HG02759 (cell line): Measurements from ENCODE around the gene NOLC1.

ENCODE experiments used
- ATAC-seq: cut with Tn5 transposase; IDR thresholded peaks from one replicate; pipeline ENCODE4 v1.9.1; 2021; ENCODE audit warnings: mild to moderate bottlenecking, moderate library complexity; ENCODE audit not compliant: unreplicated experiment

Gene NOLC1

DNA sequence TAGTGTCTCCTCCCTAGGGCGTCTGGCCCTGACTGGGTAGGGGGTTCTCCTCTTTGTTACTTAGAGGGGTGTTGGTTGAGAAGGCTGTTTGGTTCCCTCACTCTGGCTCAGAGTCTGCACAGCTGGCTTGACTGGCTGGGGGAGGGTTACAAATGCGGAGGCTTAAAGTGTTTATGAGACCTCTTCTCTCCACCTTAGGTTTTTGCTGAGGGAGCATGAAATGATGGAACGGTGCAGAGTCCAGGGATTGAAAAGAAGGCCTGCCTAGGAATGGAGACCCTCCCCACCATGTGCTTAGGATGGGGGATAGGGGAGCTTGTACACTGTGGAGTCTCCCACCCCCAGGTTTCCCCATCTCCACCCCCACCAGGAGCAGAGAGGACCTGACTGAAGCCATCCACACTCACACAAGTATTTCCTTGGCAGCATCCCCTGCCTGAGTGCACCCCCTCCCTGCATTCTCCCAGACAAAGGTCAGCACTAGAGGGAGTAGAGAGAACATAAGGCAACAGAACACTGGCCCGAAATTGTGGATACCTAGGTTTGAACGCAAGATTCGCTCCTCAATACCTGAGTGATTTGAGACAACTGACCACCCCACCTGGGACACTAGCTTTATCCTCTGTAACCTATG lies 30.3 kb upstream of the NOLC1 start:
- no peak for ATAC-seq

DNA sequence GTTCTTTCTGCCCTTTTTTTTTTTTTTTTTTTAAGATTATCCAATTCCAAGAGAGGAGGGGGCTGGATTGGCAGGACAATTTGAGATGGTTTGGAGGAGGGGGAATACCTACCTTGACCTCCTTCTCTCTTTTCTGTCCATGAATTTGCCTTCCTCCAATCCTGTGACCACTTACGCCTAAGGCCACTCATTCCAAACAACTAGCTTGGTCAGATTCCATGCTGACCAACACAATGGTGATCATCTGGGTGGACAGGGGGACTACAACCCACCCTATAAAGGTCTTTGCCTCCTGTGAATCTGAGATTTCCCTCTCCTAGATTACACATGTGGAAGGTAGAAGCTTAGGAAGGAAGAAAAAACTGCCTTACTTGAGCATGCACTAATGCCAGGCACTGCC lies 29.7 kb upstream of the NOLC1 start:
- no peak for ATAC-seq

DNA sequence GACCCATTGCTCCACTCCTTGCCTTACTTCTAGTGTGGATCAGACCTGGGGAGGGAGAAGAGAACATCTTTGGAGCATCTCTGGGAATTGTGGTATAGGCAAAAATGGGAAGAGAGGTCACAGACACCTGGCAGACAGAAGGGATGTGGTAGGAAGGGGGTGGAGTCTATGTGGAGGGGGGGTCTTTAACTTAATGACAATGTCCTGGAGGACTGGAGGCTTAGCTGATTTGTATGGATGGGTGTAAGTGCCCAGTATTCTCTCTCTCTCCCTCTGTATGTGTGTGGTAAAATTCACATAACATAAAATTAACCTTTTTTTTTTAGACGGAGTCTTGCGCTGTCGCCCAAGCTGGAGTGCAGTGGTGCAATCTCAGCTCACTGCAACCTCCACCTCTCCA lies 29.0 kb upstream of the NOLC1 start:
- no peak for ATAC-seq

DNA sequence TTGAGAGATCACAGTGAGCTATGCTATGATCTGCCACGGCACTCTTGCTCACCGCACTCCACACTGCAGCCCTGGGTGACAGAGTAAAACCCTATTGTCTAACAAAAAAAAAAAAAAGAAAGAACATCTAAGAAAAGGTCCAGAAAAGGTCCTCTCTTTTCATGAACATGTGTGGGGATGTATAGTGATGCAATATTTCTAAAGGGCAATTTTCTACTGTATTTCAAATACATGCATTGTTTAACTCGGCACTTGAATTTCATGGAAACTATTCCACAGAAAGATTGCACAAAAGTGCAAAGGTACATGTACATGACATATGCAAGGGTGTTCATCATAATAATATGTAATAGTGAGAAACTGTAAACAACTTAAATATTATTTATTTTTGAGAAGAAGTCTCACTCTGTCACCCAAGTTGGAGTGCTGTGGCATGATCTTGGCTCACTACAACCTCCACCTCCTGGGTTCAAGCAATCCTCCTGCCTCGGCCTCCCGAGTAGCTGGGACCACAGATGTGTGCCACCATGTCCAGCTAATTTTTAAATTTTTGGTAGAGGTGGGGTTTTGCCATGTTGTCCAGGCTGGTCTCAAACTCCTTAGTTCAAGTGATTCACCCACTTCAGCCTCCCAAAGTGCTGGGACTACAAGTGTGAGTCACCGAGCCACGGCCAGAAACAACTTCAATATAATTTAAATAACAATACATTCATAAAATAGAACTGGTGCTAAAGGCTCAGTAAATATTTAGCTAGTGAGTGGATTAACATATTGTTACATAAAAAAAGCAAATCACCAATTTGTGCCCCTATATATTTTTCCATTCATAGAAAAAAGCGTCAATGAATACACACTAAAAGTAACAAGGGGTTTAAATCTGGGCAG lies 20.7 kb upstream of the NOLC1 start:
- no peak for ATAC-seq

DNA sequence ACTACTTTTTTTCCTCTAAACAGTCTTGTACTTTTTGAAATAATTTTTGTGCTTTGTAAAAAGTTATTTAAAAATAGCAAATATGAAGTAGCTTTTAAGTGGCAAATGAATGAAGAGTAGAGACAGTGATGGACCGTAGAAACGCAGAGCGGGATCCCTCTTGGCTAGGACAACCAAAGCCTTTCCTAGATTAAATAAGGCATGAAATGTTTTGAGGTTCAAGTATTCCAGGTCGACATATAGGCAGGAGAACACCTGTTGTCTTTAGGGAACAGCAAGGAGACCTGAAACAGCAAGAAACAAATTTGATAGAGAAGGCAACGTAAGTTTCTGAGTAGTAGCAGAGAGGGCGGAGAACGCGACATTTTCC lies 20.0 kb upstream of the NOLC1 start:
- no peak for ATAC-seq

DNA sequence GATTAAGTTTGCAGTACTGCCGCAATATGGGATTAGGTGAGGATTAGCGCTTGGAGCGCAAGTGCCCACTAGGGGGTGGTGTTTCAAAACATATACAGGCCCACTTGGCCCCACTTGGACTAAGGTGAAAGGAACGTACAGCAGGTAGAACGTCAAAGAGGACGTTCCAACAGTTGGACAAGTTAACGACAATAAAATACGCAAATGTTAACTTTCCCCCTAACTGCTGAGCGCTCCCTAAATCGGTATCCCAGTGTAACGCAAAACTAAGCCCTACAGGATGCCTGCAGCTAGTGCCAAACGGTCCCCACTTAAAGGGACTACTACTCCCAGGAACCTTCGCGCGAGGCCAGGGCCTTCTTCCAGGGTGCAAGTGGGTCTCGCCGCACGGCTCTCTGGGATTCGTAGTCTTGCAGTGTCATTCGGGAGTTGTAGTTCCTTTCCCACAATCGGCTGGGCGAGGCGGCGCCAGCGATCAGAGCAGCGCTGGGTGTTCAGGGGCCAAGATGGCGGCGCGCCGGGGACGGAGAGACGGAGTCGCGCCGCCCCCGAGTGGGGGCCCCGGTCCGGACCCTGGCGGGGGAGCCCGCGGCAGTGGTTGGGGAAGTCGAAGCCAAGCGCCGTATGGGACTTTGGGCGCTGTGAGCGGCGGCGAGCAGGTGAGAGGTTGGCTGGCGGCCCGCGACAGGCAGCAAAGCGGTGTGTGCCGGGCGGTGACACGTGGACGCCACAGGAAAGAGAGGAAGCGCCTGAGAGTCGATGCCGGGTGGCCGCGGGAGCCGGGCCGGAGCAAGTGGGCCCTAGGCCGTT lies 19.4 kb upstream of the NOLC1 start, which contains the start of gene PPRC1:
TSS of gene PPRC1 (plus strand) at position 478 of the 810 bp plus-strand sequence. CDS start at position 507, 29 bp downstream.
- ATAC-seq, result peak; percentile 92

DNA sequence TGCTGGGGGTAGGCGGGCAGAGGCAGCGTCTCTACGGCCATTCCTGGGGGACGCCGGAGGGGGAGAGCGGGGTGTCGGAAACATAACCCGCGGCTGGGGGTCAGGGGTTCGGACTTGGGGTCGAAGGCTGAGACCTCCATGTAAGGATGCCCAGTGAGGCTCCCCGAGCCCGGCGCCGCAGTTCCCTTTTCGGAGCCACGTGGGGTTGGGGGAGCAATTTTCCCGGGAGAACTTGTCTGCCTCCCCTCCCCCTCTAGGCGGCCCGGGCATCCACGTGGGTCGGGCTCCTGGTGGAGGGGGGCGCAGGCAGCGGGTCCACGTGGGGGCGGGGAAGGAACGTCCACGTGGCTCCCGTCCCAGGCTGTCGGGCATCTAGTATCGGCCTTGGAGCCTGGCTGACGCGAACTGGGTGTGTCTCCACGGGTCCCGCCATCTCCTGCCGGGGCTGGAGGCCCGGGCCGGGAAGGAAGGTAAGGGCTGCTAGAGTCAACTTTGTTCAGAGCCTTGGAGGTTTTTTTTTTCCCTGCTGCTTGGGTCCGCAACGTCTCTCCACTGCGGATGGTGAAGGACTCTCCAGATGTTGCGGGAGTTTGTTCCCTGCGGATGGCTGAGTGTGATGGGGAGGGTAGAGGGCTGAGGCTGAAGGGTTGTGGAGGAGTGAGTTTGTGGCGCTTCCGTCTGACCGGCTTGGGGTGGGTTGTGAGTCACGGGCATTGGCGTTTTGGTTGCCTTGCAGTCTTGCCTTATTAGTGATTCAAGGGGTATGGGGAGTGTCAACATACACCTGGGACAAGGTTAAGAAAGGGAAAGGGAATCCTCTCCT lies 18.6 kb upstream of the NOLC1 start:
- ATAC-seq, result no peak

DNA sequence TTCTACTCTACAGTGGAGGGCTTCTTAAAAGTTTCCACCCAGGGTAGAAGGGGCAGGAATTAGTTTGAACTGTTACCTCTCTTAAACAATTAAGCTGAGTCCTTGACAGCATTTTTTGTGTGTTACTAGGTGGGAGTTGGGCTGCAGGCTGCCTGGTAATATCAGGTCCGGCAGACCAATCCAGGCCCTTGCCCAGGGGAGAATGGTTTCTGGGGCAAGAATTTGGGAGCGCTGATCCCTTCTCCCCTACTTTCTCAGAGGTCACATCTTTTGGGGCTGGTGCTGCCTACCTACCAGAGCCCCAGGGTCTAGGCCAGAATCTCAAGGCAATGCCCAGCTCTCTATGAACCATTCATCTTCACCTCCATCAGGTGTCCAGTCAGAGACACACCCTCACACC lies 17.8 kb upstream of the NOLC1 start:
- no peak for ATAC-seq

DNA sequence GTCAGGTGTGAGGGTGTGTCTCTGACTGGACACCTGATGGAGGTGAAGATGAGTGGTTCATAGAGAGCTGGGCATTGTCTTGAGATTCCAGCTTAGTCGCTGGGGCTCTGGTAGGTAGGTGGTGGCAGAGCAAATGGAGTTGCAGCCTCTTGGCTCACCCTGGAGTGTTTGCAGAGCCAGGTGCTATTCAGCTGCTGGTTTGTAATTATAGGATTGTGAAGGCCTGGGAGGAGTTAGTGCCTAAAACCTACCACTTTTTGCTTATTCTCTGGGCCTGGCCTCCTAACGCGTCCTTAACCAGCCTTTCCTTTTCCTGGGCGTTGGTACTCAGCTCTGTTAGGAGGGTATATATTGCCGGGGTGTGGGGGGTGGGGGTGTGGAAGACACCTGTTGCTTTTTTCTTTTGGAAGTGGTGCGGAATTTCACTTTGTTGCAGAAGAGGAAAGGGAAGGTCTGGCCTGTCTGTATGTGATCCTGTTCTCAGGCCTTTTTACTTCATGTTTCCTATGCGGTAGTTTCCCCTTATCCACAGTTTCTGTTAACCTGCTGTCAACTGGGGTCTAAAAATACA lies 16.1 kb upstream of the NOLC1 start:
- no peak for ATAC-seq

DNA sequence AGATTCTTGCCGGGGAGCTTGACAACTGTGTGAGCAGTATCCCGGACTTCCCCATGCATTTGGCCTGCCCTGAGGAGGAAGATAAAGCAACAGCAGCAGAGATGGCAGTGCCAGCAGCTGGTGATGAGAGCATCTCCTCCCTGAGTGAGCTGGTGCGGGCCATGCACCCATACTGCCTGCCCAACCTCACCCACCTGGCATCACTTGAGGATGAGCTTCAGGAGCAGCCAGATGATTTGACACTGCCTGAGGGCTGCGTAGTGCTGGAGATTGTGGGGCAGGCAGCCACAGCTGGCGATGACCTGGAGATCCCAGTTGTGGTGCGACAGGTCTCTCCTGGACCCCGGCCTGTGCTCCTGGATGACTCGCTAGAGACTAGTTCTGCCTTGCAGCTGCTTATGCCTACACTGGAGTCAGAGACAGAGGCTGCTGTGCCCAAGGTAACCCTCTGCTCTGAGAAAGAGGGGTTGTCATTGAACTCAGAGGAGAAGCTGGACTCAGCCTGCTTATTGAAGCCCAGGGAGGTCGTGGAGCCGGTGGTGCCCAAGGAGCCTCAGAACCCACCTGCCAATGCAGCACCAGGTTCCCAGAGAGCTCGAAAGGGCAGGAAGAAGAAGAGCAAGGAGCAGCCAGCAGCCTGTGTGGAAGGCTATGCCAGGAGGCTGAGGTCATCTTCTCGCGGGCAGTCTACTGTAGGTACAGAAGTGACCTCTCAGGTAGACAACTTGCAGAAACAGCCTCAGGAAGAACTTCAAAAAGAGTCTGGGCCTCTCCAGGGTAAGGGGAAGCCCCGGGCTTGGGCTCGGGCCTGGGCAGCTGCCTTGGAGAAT lies 12.7 kb upstream of the NOLC1 start:
- ATAC-seq, result no peak

DNA sequence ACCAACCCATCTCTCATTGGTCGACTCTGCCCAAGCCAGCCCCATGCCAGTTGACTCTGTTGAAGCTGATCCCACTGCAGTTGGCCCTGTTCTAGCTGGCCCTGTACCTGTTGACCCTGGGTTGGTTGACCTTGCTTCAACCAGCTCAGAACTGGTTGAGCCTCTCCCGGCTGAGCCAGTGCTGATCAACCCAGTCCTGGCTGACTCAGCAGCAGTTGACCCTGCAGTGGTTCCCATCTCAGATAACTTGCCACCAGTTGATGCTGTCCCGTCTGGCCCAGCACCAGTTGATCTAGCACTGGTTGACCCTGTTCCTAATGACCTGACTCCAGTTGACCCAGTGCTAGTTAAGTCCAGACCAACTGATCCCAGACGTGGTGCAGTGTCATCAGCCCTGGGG lies 12.0 kb upstream of the NOLC1 start:
- no peak for ATAC-seq

DNA sequence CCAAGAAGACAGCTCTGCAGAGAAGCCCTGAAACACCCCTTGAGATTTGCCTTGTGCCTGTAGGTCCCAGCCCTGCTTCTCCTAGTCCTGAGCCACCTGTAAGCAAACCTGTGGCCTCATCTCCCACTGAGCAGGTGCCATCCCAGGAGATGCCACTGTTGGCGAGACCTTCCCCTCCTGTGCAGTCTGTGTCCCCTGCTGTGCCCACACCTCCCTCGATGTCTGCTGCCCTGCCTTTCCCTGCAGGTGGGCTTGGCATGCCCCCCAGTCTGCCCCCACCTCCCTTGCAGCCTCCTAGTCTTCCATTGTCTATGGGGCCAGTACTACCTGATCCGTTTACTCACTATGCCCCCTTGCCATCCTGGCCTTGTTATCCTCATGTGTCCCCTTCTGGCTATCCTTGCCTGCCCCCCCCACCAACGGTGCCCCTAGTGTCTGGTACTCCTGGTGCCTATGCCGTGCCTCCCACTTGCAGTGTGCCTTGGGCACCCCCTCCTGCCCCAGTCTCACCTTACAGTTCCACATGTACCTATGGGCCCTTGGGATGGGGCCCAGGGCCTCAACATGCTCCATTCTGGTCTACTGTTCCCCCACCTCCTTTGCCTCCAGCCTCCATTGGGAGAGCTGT lies 11.2 kb upstream of the NOLC1 start:
- ATAC-seq, result no peak

DNA sequence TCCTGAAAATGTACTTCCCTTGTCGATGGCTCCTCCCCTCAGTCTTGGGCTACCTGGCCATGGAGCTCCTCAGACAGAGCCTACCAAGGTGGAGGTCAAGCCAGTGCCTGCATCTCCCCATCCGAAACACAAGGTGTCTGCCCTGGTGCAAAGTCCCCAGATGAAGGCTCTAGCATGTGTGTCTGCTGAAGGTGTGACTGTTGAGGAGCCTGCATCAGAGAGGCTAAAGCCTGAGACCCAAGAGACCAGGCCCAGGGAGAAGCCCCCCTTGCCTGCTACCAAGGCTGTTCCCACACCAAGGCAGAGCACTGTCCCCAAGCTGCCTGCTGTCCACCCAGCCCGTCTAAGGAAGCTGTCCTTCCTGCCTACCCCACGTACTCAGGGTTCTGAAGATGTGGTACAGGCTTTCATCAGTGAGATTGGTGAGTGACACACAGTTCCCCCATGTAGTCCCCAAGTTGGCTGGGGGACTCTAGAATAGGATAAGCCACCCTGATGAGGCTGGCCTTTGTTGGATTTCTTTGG lies 10.5 kb upstream of the NOLC1 start:
- ATAC-seq, result no peak

DNA sequence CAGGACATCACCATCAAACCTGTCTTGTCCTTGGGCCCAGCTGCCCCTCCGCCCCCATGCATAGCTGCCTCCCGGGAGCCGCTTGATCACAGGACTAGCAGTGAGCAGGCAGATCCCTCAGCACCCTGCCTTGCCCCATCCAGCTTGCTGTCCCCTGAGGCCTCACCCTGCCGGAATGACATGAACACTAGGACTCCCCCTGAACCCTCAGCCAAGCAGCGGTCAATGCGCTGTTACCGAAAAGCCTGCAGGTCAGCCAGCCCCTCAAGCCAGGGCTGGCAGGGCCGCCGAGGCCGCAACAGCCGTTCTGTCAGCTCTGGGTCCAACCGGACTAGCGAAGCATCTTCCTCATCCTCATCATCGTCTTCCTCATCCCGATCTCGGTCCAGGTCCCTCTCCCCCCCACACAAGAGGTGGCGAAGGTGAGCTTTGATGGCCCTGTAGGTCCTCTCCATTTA lies 5.2 kb upstream of the NOLC1 start:
- ATAC-seq, result no peak

DNA sequence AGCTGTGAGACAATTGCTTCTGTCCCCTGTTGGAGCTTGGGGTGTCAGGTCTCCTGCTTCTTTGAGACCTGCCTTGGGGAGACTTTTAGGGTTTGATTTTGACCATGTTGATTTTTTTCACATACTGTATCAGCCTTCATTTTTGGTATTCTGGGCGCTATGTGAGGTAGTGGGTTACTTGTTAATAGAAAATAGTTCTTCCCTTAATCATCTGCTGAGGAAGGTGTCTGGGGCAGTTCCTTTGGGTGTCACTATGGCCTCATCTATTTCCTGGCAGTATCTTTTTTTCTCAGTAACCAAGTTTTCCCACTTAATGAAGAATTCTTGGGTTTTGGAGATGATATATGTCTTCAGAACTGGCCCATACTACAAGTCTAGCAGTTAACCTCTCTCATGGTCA lies 4.6 kb upstream of the NOLC1 start:
- no peak for ATAC-seq

DNA sequence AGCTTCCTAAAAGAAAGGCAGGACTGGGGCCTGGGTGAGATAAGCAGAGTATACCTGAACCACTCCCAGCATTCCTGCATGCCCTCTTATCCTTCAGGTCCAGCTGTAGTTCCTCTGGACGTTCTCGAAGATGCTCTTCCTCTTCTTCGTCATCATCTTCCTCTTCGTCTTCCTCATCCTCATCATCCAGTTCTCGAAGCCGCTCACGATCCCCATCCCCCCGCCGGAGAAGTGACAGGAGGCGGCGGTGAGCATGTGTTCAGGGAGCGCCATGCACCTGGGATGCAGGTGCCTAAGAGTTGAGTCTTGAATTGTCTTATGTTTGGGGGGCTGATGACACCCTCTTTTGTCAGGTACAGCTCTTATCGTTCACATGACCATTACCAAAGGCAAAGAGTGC lies 3.9 kb upstream of the NOLC1 start:
- ATAC-seq, result no peak

DNA sequence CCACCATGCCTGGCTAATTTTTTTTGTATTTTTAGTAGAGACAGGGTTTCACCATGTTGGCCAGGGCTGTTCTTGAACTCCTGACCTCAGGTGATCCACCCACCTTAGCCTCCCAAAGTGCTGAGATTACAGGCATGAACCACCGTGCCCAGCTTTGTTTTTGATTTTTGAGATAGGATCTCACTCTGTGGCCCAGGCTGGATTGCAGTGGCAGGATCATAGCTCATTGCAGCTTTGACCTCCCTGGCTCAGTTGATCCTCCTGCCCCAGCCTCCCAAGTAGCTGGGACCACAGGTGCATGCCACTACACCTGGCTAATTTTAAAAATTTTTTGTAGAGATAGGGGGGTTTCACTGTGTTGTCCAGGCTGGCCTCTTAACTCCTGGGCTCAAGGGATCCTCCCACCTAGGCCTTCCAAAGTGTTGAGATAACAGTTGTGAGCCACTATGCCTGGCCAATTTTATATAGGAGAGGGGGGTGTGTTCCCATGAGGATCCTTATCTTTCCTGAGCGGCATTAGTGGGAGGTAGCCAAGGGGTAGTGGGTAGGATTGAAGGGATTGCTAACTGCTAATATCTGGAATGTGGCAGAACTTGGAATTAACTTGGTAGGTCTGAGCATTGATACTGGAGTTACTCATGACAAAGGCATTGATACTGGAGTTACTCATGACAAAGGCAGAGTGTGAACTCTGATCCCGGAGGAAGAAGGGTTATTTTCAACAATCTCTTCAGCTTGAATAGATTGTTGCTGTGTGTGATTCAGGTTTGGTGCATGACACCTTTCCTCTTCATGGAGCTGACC lies 1.0 kb upstream of the NOLC1 start:
- ATAC-seq, result no peak

DNA sequence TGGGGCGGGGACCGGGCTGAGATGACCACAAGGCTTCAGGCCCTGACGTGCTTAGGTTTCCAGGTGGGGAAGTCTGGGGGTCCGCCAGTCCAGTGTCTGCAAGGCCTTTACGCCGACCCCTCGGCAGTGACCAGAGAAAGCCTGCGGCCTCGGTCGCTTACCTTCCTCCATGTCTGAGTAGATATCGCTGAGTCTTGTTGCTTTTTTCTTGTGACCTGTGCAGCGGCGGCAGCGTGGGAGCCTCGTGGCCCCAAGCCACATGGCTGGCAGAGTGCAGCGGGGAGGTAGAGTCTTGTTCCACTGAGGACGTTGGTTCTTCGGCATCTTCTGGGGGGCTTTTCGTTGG lies 329 bp downstream of the NOLC1 start:
- ATAC-seq, result peak; percentile 20
